ENCODE results near the gene PRTN3.
A peak's percentile ranks its signal among the peaks of the same experiment; 100 is the strongest.
"Not testable (repeated sequence)": the region's sequence is repeated elsewhere in the genome, so short reads cannot be mapped to it uniquely, and the experiment has no call there.

PRTN3 gene

DNA sequence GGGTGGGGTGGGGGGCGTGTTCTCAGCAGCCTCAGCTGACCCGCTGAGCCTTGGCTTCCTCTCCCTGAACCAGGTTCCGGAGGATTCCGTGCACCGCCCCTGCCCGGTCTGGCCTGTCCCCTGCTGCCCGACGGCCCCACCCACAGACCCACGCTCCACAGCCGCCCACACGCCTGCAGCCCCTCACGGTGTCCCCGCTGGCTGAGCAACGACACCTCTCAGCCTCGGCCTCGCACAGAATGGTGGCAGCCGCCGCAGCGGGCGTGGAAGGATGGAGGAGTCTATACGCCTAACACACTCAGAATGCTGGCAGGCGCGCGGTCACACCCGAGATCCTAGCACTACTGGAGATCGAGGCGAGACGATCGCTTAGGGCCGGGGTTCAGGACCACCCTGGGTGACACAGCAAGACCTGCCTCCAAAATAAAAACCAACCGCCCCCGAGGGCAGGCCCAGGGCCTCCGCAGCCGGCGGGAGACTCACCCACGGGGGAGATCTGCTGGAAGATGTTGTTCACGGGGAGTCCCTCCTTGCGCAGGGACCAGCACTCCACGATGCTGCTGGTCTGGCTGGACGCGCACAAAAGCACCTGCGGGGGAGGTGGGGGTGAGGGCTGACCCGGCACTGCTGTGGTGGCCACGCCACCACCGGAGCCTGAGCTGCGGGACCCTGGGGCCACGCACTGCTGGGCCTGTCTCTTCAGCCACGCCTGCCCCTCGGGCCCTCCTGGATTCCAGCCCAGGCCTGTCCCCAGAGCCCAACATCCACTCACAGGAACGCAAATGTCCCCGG is 43.8 kb downstream of the PRTN3 start:
- DNase-seq, result no peak

DNA sequence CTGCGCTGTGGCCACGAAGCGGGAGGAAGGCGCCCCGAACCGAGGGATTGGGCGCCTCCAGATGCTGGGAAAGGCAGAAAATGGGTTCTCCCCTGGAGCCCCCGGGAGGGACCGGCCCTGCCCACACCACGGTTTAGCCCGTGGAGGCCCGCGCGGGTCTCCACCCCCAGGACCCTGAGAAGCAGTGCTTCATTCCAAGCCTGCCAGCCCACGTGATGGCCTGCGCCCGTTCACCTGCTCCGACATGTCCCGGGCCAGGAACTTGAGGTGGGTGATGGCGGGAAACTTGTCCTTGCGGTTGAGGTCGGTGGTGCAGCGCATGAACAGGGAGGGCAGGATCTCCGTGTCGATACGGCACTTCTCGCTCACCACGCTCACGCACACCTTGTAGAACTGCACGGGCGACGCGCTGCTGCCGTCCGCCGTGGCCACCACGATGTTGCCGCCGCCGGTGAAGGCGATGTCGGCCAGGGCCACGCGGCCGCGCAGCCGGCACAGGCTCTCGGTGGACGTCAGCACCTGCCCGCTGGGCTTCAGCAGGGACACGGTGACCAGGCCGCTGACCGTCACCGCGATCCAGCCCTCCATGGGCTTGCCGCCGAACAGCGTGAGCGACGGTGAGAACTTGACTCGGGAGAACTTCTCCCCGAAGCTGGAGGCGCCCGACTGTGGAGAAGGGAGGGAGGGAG is 44.9 kb downstream of the PRTN3 start:
- DNase-seq, result no peak

DNA sequence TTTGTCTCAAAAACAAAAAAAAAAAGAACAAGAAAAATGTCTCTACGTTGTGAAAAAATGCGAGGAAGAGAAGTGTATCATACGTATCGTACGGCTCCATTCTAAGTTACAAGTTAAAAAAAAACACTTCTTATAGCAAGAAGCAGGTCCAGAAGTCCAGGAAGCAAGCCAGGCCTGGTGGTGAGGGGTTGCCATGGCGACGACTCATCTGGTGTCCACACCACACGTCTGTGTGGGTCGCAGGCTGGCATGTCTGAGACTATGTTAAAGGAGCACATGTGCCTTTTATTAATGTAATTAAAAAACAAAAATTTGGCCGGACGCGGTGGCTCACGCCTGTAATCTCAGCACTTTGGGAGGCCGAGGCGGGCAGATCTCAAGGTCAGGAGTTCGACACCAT is 46.3 kb downstream of the PRTN3 start:
- no peak for DNase-seq

DNA sequence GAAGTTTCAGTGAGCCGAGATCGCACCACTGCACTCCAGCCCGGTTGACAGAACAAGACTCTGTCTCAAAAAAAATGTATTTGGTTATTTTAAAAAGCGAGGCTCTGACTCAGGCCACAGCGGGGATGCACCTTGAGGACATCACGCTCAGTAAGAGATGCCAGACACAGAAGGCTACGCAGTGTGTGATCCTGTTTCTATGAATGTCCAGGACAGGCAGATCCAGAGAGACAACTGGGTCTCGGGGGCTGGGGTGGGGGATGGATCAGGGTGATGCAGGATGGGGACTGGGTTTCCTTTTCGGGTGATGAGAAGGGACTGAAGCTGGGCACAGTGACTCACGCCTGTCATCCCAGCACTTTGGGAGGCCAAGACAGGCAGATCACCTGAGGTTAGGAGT is 46.8 kb downstream of the PRTN3 start:
- DNase-seq, result no peak

DNA sequence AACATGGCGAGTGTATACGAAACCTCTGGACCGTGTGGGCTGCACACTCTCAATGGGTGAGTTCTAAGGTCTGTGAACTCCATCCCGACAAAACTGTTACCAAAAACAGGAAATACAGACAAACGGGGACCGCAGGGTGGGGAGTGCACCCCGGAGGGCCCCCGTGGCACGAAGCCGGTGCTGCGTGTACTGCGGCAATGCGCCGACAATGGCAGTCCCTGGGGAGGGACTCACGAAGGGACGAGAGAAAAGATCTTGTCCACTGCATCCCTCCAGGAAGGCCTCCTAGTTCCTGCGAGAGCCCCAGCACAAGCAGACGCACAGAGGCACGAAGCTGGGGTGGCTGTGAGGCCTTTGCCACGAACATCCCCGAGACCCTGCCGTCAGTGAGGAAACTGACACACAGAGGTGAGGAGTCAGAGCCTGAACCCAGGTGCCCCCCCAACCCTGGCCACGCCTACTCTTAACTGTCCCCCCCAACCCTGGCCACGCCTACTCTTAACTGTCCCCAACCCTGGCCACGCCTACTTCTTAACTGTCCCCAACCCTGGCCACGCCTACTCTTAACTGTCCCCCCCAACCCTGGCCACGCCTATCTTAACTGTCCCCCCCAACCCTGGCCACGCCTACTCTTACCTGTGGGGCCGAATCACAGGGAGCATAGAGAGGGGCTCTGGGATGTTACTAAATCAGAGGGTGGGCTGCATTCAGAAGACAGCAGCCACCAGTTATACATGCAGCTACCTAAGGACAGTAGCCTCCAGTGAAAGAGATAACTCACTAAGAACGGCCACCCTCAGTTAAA is 48.0 kb downstream of the PRTN3 start:
- no peak for DNase-seq

DNA sequence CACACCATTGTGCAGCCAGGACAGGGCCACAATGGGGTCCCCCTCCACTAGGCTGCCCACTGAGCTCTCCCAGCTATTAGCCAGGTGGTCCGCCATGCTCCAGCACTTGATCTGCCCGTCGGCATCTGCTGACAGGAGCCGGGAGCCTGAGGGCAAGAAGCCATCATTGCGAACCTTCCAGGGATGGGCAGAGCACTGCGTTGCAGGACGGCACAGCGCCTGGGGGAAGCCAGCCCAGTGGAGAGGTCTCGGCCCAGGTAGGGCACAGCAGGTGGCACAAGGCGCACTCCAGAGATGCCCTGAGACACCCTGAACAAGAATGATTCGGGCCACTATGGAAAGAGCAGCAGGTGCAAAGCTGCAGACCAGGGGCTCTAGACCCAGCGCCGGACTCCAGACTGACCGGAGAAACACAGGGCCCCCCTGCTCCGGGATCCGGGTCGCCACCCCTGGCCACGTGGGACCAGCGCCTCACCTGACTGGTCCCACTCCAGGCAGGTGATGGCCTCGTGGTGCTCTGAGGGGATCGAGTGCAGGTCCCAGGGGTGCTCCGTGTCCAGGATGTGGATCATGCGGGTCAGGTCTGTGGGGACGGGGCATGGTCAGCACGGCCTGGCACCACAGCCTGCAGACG is 49.0 kb downstream of the PRTN3 start:
- DNase-seq, result no peak

DNA sequence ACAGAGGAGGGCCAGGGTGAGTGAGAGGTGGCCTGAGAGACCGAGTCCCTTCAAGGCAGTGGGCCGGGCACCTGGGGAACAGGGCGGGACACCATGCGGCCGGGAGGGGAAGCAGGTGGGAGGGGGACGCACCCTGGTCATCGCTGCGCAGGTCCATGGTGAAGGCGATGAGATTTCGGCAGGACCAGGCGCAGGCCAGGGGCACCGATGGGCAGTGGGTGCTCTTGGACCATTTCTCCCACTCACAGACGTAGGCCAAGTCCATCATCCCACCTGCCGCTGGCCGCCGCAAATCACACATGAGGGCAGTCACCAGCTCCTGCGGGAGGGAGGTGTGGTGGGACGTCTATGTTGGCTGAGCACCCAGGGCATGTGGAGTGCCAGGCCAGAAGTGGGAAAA is 50.0 kb downstream of the PRTN3 start:
- DNase-seq, result no peak

DNA sequence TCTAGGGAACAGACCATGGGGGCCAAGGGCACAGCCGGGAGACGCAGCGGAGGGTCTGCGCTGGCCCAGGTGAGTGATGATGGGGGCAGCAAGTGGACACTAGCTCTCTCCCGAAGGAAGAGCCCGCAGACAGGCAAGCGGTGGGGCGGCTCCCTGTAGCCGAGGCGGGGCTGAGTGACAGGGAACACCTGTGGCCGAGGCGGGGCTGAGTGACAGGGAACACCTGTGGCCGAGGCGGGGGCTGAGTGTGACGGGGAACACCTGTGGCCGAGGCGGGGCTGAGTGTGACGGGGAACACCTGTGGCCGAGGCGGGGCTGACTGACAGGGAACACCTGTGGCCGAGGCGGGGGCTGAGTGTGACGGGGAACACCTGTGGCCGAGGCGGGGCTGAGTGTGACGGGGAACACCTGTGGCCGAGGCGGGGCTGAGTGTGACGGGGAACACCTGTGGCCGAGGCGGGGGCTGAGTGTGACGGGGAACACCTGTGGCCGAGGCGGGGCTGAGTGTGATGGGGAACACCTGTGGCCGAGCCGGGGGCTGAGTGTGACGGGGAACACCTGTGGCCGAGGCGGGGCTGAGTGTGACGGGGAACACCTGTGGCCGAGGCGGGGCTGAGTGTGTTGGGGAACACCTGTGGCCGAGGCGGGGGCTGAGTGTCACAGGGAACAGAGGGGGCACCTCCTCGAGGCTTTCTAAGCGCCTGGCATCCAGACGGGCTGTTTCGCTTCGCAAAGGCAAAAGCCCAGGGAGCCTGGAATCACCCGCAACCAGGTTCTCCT is 50.8 kb downstream of the PRTN3 start:
- DNase-seq, result not testable (repeated sequence)

DNA sequence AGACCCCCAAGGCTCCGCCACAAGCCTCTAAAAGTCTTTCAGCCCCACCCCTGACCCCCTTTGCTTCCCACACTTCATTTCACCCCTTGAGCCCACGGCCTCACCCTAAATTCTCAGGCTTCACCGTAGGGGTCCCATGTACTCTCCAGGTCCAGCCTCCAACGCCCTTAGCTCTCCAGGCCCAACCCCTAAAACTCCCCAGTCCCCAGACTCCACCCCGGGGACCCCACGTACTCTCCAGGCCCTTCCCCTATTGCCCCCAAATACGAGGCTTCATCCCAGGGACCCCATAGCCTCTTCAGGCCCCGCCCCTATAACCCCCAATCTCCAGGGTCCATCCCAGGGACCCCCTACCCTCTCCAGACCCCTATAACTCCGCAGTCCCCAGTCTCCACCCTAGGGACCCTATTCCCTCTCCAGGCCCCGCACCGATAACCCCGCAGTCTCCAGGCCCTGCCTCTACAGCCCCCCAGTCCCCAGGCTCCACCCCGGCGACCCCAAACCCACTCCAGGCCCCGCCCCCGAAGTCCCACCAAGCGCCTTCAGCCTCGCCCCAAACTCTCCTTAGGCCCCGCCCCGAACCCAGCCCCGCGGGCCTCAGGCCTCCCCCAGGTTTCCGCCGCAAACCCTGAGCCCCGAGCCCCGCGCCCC is 51.6 kb downstream of the PRTN3 start:
- no peak for DNase-seq

DNA sequence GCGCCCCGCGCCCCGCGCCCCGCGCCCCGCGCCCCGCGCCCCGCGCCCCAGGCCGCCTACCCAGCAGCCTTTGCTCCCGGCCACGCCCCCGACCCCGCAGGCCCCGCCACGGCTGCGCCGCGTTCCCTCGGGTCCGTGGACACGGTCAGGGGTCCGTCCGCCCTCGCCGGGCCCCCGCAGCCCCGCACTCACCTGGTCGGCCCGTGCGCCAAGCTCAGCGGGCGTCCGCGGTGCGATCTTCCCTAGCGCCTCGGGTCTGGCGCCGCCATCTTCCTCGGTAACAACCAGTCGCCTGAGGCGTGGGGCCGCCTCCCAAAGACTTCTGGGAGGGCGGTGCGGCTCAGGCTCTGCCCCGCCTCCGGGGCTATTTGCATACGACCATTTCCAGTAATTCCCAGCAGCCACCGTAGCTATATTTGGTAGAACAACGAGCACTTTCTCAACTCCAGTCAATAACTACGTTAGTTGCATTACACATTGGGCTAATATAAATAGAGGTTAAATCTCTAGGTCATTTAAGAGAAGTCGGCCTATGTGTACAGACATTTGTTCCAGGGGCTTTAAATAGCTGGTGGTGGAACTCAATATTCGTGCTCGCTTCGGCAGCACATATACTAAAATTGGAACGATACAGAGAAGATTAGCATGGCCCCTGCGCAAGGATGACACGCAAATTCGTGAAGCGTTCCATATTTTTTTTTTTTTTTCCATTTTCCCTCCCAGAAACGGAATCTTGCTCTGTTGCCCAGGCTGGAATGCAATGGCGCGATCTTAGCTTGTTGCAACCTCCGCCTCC is 52.3 kb downstream of the PRTN3 start, which contains the start of the genes MED16 and RNU6-9:
MED16 (minus strand) TSS at position 294 of the 796 bp plus-strand sequence. CDS start 2,056 bp downstream, outside the sequence.
RNU6-9 (plus strand) TSS at position 591 of the 796 bp plus-strand sequence.
- peak; percentile 90 for DNase-seq

DNA sequence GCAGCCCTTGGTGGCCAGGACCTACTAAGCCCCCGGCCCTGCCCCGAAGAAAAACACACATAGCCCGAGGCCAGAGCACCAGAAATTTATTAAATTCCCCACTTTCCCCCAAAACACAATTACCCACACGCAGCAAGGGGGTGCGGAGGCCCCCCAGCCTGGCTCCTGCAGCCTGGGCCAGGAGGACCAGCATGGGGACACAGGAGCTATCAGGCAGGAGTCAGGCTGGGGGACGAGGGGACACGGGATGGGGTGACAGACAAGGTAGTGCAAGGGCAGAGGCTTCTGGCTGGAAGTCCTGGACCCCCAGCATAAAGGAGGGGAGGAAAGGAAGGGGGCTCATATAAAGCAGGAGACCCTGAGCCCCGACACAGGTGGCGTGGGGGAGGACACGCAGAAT is 55.6 kb downstream of the PRTN3 start:
- DNase-seq, result no peak

DNA sequence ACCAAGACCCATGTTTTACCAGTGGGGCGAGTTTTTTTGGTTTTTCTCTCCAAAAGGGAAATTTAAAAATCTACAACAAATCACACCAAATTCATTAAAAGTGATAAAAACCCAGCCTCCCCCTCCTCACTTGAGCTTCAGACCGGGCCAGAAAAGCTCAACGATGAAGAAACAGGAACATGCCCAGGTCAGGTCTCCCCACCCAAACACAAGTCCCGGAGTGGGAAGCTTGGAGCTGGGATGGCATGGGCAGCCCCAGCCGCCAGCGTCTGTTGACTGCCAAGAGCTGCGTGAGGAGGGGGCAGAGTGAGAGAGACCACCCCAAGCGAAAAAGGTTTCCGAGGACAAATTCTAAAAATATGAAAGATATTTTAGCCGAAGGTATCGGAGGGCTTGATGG is 56.2 kb downstream of the PRTN3 start:
- no peak for DNase-seq

DNA sequence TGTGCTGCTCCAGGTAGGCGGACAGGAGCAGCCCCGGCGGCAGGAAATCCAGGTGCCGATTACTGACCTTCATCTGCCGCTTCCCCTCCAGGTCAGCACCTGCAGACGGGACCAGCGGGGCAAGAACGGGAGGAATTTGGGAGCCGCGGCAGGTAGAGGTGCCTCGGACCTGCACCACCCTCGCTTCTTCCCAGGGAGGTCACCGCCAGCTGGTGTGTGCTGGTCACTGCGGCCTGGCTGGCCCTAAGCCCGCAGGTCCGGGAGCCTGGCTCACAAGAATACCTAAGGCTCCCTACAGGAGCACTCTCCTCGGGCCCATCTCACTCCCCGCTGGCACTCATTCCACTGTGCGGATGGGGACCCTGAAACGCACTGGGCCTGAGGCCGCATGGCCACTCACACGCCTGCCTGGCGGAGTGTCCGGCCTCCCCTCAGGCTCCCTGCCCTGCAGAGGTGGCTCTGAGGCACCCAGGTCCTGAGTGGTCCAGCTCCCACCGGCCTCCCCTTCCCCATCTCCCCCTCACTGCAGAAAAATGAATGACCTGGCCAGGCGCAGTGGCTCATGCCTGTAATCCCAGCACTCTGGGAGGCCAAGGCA is 56.7 kb downstream of the PRTN3 start:
- DNase-seq, result no peak
